Putamen (tissue), 1 donor: ENCODE measurements around the gene SMAD6.

Source experiments
- DNase-seq: peaks from one replicate; pipeline ENCODE4 v3.0.0-alpha.2; 2016; ENCODE audit warnings: low spot score

Gene SMAD6

GRCh38 chr15:66777054-66777453, 75.0 kb downstream of the SMAD6 start:
- no peak for DNase-seq

- no peak for DNase-seq
Observed at GRCh38 chr15:66777596-66778313, 75.7 kb downstream of the SMAD6 start.

DNA sequence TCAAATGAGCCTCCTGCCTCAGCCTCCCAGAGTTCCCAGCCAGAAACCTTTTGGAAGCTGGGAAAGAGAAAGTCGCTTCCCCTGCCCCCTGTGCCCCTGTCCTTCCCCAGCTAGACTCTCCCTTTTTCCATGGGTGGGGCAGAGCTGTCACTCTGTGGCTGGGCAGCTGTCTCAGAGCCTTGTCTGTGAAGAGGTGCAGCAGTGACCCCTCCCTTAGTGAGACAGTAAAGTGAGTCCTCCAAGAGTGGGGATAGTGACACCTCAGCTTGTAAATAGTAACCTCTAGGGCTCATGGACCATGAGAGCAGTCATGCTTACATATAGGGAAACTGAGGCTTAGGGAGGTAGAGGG, 76.3 kb downstream of the SMAD6 start:
- no peak for DNase-seq

DNA sequence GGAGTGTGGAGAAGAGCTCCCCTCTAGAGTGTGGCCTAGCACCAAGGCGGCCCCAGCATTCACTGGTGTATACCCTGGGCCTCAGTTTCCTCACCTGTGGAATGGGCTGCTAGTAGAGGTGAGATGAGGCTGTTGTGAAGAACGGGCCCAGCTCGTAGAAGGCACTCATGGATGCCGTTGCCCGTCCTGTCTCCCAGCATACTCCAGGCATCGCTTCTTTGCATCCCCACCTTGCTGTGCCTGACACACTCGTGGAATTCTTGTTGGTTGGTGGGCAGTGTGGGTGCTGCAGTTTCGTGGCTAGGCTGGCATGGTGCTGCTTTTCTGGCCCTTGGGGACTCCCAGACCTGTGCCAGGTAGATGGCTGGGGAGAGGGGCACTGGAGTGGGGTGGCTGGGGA, 76.7 kb downstream of the SMAD6 start:
- no peak for DNase-seq

DNA sequence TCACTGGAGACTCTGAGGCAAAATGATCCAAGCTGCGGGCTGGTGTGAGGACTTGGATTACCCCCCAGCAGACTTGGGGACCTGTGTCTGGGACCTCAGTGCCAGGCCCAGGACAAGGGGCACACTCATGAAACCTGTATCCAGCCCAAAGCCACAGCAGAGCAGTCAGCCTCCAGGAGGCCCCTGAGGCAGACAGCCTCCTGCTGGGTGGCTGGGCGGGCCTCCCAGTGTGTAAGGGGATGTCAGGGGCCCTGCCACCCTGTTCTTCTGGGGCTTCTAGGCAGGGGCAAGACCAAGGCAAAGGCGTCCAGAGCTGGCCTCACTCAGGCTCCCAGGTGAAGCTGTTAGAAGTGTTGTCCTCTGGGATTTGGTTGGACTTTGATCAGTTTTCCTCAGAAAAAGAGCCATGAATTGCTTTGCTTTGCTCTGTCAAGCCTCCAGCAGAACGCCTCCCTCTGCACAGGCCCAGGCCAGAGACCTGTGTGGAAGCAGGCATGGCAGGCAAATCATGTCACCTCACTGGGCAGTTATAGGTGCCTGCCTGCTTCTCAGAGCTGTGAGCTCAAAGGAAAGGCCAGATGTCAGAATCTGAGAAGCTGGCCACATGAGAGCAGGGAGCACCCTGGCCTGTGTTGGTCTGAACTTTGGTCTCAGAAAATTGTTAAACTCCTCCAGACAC, 77.4 kb downstream of the SMAD6 start:
- no peak for DNase-seq

DNA sequence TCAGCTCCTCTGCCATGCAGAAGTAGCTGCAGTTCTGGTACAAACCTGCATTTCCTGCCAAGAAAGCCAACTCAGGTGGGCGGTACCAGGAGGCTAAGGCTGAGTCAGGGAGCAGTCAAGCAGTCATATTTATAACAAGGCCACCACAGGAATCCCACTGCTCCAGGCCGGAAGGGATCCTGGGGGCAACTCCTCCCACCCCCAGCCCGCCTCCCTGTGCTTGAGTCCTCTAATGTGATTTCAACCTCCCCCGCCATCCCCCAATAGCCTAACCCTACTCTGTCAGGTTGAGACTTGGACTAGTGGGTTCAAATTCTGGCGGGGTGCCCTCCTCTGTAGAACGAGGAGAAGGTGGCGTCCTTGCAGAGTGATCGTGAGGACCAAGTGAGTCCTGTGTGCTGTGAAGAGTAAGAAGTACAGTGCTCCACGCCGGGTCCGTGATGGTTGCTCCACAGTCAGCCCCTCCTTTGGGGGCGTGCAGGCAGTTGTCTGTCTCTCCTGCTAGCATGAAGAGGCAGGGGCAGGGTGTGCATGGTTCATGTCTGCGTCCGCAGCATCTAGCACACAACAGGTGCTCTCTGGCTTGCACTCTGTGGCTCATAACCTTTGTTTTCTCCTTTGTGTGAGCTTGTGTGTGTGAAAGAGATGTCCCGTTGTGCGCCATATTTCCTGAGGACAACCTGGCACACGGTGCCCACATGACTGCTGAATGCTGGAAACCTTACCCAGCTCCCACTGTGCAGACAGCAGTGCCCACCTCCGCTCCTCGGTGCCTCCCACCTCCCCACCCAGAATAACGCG, 78.3 kb downstream of the SMAD6 start:
- no peak for DNase-seq

- no peak for DNase-seq
Observed at GRCh38 chr15:66780973-66781718, 79.1 kb downstream of the SMAD6 start.

DNA sequence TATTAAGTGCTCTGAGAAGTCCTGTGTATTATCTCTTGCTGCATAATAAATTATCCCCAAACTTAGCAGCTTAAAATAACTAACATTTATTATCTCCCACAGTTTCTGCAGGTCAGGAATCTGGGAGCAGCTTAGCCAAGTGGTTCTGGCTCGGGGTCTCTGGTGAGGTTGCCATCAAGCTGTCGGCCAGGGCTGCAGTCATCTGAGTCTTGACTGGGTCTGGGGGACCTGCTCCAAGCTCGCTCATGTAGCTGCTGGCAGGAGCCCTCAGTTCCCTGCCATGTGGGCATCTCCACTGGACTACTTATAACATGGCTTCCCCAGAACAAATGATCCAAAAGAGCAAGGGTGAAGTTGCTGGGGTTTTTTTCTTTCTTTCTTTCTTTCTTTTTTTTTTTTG, 80.7 kb downstream of the SMAD6 start:
- no peak for DNase-seq

DNA sequence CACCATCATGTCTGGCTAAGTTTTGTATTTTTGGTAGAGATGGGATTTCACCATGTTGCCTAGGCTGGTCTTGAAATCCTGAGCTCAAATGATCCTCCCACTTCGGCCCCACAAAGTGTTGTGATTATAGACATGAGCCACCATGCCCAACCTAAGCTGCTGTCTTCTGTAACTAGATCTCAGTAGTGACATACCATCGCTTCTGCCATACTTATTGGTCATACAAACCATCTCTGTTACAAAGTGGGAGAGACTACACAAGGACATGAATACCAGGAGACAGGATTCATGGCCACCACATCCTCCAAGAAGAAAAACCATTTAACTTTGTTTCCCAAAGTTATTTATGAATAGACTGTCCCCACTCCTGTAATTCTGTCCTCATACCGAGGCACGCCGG, 81.3 kb downstream of the SMAD6 start:
- DNase-seq, result no peak

GRCh38 chr15:66783725-66784124, 81.7 kb downstream of the SMAD6 start:
- DNase-seq, result no peak

DNA sequence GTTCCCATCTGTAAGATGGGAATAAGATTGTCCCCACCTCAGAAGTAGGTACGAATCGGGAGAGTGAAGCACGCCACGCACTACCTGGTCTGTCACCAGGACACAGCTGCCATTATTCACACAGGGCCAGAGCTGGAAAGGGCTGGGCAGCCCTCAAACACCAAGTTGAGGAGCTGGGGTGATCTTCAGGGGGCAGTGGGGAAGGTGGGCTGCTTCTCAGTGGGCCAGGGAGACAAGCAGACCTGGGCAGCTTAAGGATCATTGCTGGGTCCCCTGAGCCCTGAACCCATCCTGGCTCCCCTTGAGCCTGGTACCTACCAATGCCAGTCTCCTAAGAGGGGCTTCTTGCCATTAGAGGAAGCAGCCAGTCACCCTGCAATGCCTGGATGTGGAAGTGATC, 82.1 kb downstream of the SMAD6 start:
- no peak for DNase-seq

DNA sequence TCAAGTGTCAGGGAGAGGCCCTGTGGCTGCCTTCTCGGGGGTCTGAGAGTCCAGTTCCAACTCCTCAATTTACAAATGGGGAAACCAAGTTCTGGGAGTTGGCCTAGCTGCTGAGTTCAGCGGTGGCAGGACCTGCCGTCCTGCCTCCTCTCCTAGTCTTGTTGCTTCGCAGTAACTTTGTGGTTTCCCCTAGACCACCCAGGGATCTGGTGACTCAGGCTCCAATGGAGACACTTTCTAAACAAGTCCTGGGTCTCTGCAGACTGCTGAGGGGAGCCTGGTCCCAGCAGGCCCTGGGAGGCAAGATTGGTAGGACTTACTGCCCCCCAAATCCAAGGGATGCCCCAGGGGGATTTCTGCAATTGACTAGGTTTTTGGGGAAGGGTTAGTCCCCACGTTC, 83.6 kb downstream of the SMAD6 start:
- no peak for DNase-seq

- DNase-seq, result no peak
Observed at GRCh38 chr15:66786222-66786621, 84.2 kb downstream of the SMAD6 start.

- no peak for DNase-seq
Observed at GRCh38 chr15:66786708-66787488, 84.9 kb downstream of the SMAD6 start.

GRCh38 chr15:66787489-66787871, 85.4 kb downstream of the SMAD6 start:
- no peak for DNase-seq

- DNase-seq, result no peak
Observed at GRCh38 chr15:66788024-66788423, 86.0 kb downstream of the SMAD6 start.

- no peak for DNase-seq
Observed at GRCh38 chr15:66789029-66790025, 87.3 kb downstream of the SMAD6 start.

- DNase-seq, result no peak
Observed at GRCh38 chr15:66795851-66796250, 93.8 kb downstream of the SMAD6 start.

DNA sequence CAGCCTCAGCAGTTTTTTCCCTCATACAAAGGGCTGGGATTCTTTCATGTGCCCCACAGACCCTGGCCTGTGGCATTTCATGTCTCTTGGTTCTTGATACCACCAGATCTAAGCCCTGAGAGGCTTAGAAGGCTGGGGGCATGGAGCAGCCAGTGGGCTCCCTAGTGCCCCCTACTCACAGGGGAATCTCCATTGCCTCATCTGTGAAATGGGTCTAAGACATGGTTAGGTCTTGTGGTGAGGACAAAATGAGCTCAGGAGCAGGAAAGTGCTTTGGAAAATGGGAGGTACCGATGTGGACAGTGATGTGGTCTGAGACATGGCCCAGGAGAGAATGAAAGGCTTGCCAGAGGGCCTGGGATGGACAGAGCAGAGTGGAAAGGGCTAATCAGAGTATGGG, 94.3 kb downstream of the SMAD6 start:
- DNase-seq, result no peak

- no peak for DNase-seq
Observed at GRCh38 chr15:66797921-66798320, 95.9 kb downstream of the SMAD6 start.
